HG03342 (cell line): ENCODE results near the gene CDH4.

Experiments
- ATAC-seq: cut with Tn5 transposase; IDR thresholded peaks from one replicate; pipeline ENCODE4 v1.9.1; 2021; ENCODE audit warnings: mild to moderate bottlenecking, moderate library complexity; ENCODE audit not compliant: unreplicated experiment

CDH4 gene

GRCh38 chr20:61299618-61300017 lies 47.6 kb downstream of the CDH4 start:
- ATAC-seq, result no peak

GRCh38 chr20:61300293-61300692 lies 48.2 kb downstream of the CDH4 start:
- ATAC-seq, result no peak

- ATAC-seq, result no peak
Measured at GRCh38 chr20:61300709-61301108, 48.6 kb downstream of the CDH4 start.

- no peak for ATAC-seq
Measured at GRCh38 chr20:61301711-61302525, 49.9 kb downstream of the CDH4 start.

GRCh38 chr20:61303217-61303616 lies 51.2 kb downstream of the CDH4 start:
- ATAC-seq, result no peak

- ATAC-seq, result no peak
Measured at GRCh38 chr20:61303675-61304074, 51.6 kb downstream of the CDH4 start.

GRCh38 chr20:61304750-61305149 lies 52.7 kb downstream of the CDH4 start:
- no peak for ATAC-seq

- ATAC-seq, result no peak
Measured at GRCh38 chr20:61306937-61307475, 54.9 kb downstream of the CDH4 start.

- no peak for ATAC-seq
Measured at GRCh38 chr20:61307686-61308476, 55.8 kb downstream of the CDH4 start.

- no peak for ATAC-seq
Measured at GRCh38 chr20:61308477-61308774, 56.4 kb downstream of the CDH4 start.

- ATAC-seq, result no peak
Measured at GRCh38 chr20:61310954-61311353, 58.9 kb downstream of the CDH4 start.

- ATAC-seq, result no peak
Measured at GRCh38 chr20:61311656-61312387, 59.8 kb downstream of the CDH4 start.

GRCh38 chr20:61312925-61313324 lies 60.9 kb downstream of the CDH4 start:
- ATAC-seq, result no peak

GRCh38 chr20:61313396-61313795 lies 61.3 kb downstream of the CDH4 start:
- no peak for ATAC-seq

GRCh38 chr20:61314326-61315010 lies 62.4 kb downstream of the CDH4 start:
- ATAC-seq, result no peak

GRCh38 chr20:61315319-61315718 lies 63.3 kb downstream of the CDH4 start:
- ATAC-seq, result no peak

- ATAC-seq, result no peak
Measured at GRCh38 chr20:61316346-61316745, 64.3 kb downstream of the CDH4 start.

- no peak for ATAC-seq
Measured at GRCh38 chr20:61317966-61318530, 66.0 kb downstream of the CDH4 start.

- no peak for ATAC-seq
Measured at GRCh38 chr20:61320691-61321425, 68.8 kb downstream of the CDH4 start.

- no peak for ATAC-seq
Measured at GRCh38 chr20:61321481-61321880, 69.4 kb downstream of the CDH4 start.
